Measurements from ENCODE around the gene AP5B1.
"Not testable (repeated sequence)": the region's sequence is repeated elsewhere in the genome, so short reads cannot be mapped to it uniquely, and the experiment has no call there.

GRCh38 chr11:65762169-65762568 is 18.6 kb downstream of the AP5B1 start:
- TF ChIP-seq CTCF, POLR2A, EP300 (IDR thresholded peaks at IDR 0.05): not testable (repeated sequence)
